ENCODE data around the gene FAM78A. TPM values are rescaled to one million over a fixed set of nuclear protein-coding genes. Genes with fewer than 3 reads are reported as not detected.
A peak's percentile ranks its signal among the peaks of the same experiment; 100 is the strongest.
"Not testable (repeated sequence)": the region's sequence is repeated elsewhere in the genome, so short reads cannot be mapped to it uniquely, and the experiment has no call there.

FAM78A gene
- total and polyA plus RNA-seq, 3 experiments from 2014 or later: 27.6 to 44.4 (median 43.6) TPM

DNA sequence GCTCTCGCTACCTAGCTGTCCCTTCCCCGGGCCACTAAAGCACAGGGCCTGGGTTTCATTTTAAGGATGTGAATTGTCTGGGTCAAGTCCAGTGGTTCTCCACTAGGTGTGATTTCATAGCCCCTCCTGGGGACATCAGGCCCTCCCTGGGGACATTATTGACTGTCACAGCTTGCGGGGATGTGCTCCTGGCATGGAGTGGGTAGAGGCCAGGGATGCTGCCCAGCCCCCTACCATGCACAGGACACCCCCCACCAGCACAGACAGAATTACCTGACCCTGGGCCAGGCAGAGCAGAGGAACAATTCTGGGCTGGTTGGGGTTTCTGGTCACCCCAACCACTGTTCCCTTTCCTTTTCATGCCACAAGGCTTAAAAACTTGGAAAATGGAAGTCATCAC, 4.1 kb downstream of the FAM78A start:
- peaks cover 5 to 53% (median 14%) of the 10 kb centered on the region in 3 donors for H3K36me3 Mint-ChIP-seq
- CTCF ChIA-PET: interaction anchor here (0.6 to 16.5 kb wide), 4 partner anchors 17 to 95 kb away, joined by 3 to 248 read pairs (median 9); no protein-coding TSS in a partner anchor

DNA sequence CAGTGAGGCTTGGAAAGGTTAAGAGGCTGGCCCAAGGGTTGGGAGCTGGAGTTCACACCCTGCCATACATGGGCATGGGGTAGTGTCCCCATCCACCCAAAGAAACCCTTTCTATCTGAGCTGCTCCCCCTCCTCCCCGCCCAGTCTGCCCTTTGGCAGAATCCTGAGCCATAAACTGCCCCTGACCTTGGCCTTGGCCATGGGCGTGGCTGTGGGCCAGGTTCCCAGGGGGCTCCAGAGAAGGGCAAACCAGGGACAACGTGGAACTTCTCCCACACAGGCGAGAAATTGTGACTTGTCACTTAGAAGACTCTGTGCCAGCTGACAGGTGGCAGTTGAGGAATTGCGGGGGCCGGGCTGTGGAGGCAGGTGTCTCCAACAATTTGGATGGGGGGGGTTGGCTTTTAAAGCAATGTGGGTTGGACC, 4.8 kb downstream of the FAM78A start:
- H3K4me3 ChIP-seq (ENCODE audit: low read length): peak overlapping the region; percentile 70

More for the DNA sequence above, 4.1 kb downstream of the FAM78A start:
- no peak for DNase-seq
- Mint-ChIP-seq H3K4me1 (peaks cover 39 to 54% (median 47%) of the 10 kb centered on the region in 3 donors), H3K4me3 (peak overlapping the region; percentile 90 to 100 (median 96)), H3K9me3 (no peaks in the 10 kb centered on the region), H3K27me3 (peaks cover 0 to 4% of the 10 kb centered on the region in 2 donors), H3K27ac (peak overlapping the region; percentile 93 to 99 (median 97))
- Histone ChIP-seq H3K27me3 (ENCODE audit: insufficient read depth, low read length, poor library complexity, severe bottlenecking) (no peaks in the 10 kb centered on the region), H3K9me3 (ENCODE audit: low read length) (no peaks in the 10 kb centered on the region), H3K4me3 (ENCODE audit: low read length) (peak overlapping the region; percentile 70), H3K27ac (ENCODE audit: low read depth, low read length) (peak overlapping the region; percentile 94), H3K36me3 (ENCODE audit: insufficient read depth, low read length) (peaks cover 4% of the 10 kb centered on the region), H3K4me1 (ENCODE audit: insufficient read depth, low read length) (peaks cover 38% of the 10 kb centered on the region)
- POLR2A ChIA-PET: interaction anchor here (1.0 to 13.6 kb wide), 3 partner anchors 16 to 36 kb away, joined by 3 to 300 read pairs (median 19); no protein-coding TSS in a partner anchor

DNA sequence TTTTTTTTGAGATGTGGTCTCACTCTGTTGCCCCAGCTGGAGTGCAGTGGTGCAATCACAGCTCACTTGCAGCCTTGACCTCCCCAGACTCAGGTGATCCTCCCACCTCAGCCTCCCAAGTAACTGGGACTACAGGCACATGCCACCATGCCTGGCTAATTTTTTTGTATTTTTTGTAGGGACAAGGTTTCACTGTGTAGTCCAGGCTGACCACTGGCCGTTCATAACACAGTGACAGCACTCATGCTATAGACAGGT, 5.4 kb downstream of the FAM78A start:
- not testable (repeated sequence) for H3K27me3 Mint-ChIP-seq; H3K9me3 Mint-ChIP-seq; DNase-seq; H3K9me3 ChIP-seq (ENCODE audit: low read length); H3K27me3 ChIP-seq (ENCODE audit: insufficient read depth, low read length, poor library complexity, severe bottlenecking); H3K36me3 ChIP-seq (ENCODE audit: insufficient read depth, low read length)
- Histone ChIP-seq H3K4me1 (ENCODE audit: insufficient read depth, low read length) (peaks cover 51% of the 10 kb centered on the region), H3K27ac (ENCODE audit: low read depth, low read length) (peak overlapping the region; percentile 94), H3K4me3 (ENCODE audit: low read length) (peak overlapping the region; percentile 70)
- CTCF ChIA-PET: interaction anchor here (1.1 to 16.5 kb wide), 5 partner anchors 16 to 94 kb away, joined by 3 to 248 read pairs (median 8); no protein-coding TSS in a partner anchor
- Mint-ChIP-seq H3K4me3 (peak overlapping the region; percentile 90 to 100 (median 96)), H3K27ac (peak overlapping the region; percentile 93 to 99 (median 97)), H3K36me3 (peaks cover 5 to 57% (median 14%) of the 10 kb centered on the region in 3 donors), H3K4me1 (peaks cover 52 to 67% (median 60%) of the 10 kb centered on the region in 3 donors)
- POLR2A ChIA-PET: interaction anchor here (0.8 to 13.6 kb wide), 4 partner anchors 15 to 39 kb away, joined by 3 to 300 read pairs (median 14); no protein-coding TSS in a partner anchor

More for the DNA sequence above, 4.8 kb downstream of the FAM78A start:
- Mint-ChIP-seq H3K27me3 (peaks cover 0 to 4% of the 10 kb centered on the region in 2 donors), H3K27ac (peak overlapping the region; percentile 93 to 99 (median 97)), H3K9me3 (no peaks in the 10 kb centered on the region), H3K36me3 (peaks cover 5 to 56% (median 14%) of the 10 kb centered on the region in 3 donors), H3K4me3 (peak overlapping the region; percentile 90 to 100 (median 96)), H3K4me1 (peaks cover 46 to 61% (median 54%) of the 10 kb centered on the region in 3 donors)
- H3K4me1 ChIP-seq (ENCODE audit: insufficient read depth, low read length): peaks cover 45% of the 10 kb centered on the region
- H3K9me3 ChIP-seq (ENCODE audit: low read length): no peaks in the 10 kb centered on the region
- DNase-seq: no peak
- H3K27me3 ChIP-seq (ENCODE audit: insufficient read depth, low read length, poor library complexity, severe bottlenecking): no peaks in the 10 kb centered on the region
- peaks cover 4% of the 10 kb centered on the region for H3K36me3 ChIP-seq (ENCODE audit: insufficient read depth, low read length)
- CTCF ChIA-PET: interaction anchor here (1.3 to 16.5 kb wide), 4 partner anchors 17 to 94 kb away, joined by 3 to 248 read pairs (median 9); no protein-coding TSS in a partner anchor
- POLR2A ChIA-PET: interaction anchor here (0.6 to 13.6 kb wide), 4 partner anchors 15 to 367 kb away, joined by 3 to 300 read pairs (median 14); no protein-coding TSS in a partner anchor
- H3K27ac ChIP-seq (ENCODE audit: low read depth, low read length): peak overlapping the region; percentile 94

DNA sequence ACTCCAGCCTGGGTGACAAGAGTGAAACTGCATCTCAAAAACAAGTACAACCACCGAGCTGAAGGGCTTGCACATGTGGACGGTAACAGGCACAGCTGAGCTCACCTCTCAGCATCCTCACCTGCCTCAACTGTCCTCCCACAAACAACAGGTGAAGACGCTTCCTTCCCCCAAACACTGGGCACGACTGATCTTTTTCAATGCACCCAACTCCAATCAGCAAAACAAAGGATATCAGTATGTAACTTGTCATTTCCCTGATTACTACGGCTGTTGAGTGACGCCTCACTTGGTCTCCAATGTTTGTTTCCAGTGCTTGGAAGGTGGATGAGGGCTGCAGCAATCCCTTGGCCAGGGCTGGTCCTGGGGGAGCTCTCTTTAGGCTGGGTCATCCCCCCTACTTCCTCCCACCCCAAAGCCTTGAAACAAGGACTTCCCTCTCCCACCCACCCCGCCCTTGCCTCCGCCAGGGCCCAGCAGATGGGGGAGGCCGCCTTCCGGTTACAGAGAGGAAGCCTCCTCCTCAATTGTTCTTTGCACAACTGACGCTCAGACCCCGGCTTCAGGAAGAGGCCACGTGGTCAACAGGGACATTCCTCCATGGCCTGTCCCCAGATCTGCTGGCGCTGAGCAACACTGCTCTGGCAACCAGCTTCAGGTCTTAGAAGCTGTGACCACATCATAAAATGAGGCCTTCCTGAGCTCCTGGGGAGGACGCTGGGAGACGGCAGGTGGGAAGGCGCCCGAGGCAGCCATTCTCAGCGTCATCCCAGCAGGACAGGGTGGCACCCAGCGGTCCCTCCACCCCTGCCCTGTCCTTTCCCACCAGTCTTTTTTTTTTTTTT, 5.9 kb downstream of the FAM78A start:
- Histone ChIP-seq H3K36me3 (ENCODE audit: insufficient read depth, low read length) (peaks cover 2% of the 10 kb centered on the region), H3K4me3 (ENCODE audit: low read length) (peak overlapping the region; percentile 70), H3K27ac (ENCODE audit: low read depth, low read length) (peak overlapping the region; percentile 94), H3K27me3 (ENCODE audit: insufficient read depth, low read length, poor library complexity, severe bottlenecking) (no peaks in the 10 kb centered on the region), H3K9me3 (ENCODE audit: low read length) (no peaks in the 10 kb centered on the region), H3K4me1 (ENCODE audit: insufficient read depth, low read length) (peaks cover 56% of the 10 kb centered on the region)
- DNase-seq: peak in 4 of 5 donors; percentile 29 to 70 (median 57)
- Mint-ChIP-seq H3K27me3 (peaks cover 0 to 3% of the 10 kb centered on the region in 2 donors), H3K4me3 (peak overlapping the region; percentile 90 to 100 (median 96)), H3K9me3 (no peaks in the 10 kb centered on the region), H3K4me1 (peaks cover 55 to 73% (median 63%) of the 10 kb centered on the region in 3 donors), H3K36me3 (peaks cover 5 to 52% (median 14%) of the 10 kb centered on the region in 3 donors), H3K27ac (peak overlapping the region; percentile 93 to 99 (median 97))
- CTCF ChIA-PET: interaction anchor here (1.1 to 16.5 kb wide), 7 partner anchors 15 to 398 kb away, joined by 3 to 248 read pairs (median 4); no protein-coding TSS in a partner anchor
- POLR2A ChIA-PET: interaction anchor here (0.7 to 13.6 kb wide), 8 partner anchors 8 to 407 kb away, joined by 3 to 300 read pairs (median 8); no protein-coding TSS in a partner anchor

DNA sequence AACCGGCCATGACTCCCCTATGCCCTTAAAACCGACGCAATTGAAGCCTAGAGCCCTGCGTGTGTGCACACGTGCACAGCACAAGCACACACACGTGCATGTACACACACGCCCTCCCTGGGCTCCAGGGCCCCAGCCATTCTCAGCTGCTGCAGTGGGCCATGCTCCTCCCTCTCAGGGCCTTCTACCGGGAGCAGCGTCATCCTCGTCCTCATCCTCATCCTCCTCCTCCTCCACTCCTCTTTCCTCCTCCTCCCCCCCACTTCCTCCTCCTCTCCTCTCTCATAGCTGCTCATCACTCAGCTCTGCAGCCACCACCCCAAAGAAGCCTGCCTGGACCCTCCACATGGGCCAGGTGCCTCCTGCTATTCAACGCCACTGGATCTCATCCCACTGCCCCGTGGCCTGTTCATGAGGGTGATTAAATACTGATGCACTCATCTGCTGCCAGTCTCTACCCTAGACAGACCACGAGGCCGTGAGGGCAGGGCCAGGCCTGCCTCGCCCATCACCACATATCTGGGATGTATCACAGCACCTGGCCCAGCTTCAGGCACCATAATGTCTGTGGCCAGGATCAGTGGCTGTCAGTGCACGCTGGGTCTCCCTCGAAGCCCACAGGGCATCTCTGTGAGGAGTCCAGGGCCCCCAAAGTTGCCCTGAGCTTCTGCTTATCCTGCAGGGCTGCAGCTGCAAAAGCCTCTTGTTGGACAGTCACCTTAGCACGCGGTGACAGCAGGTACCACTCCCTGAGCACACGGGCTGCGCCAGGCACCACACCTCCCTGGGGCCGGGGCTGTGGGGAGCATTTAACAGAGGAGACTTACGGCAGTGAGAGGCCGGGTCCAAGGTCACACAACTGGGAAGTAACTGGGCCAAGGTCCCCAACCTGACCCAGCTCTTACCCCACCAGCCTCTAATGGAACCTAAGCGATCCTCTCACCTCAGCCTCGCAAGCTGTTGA, 9.8 kb downstream of the FAM78A start:
- ChIA-PET CTCF (interaction anchor here (2.4 to 16.5 kb wide), 2 partner anchors 12 to 69 kb away, joined by 10 to 248 read pairs; no protein-coding TSS in a partner anchor), POLR2A (interaction anchor here (0.7 to 13.6 kb wide), 3 partner anchors 8 to 12 kb away, joined by 3 to 300 read pairs (median 7); no protein-coding TSS in a partner anchor)
- H3K4me3 Mint-ChIP-seq: peak overlapping the region; percentile 77 to 100 (median 83)
- H3K27me3 Mint-ChIP-seq: peaks cover 0 to 3% of the 10 kb centered on the region in 2 donors
- no peaks in the 10 kb centered on the region for H3K9me3 Mint-ChIP-seq
- Histone ChIP-seq H3K36me3 (ENCODE audit: insufficient read depth, low read length) (peaks cover 17% of the 10 kb centered on the region), H3K27me3 (ENCODE audit: insufficient read depth, low read length, poor library complexity, severe bottlenecking) (no peaks in the 10 kb centered on the region), H3K4me1 (ENCODE audit: insufficient read depth, low read length) (peaks cover 80% of the 10 kb centered on the region), H3K4me3 (ENCODE audit: low read length) (peak overlapping the region; percentile 53), H3K27ac (ENCODE audit: low read depth, low read length) (peak overlapping the region; percentile 26), H3K9me3 (ENCODE audit: low read length) (no peaks in the 10 kb centered on the region)
- H3K27ac Mint-ChIP-seq: peak overlapping the region; percentile 93 to 99 (median 97)
- peaks cover 66 to 91% (median 85%) of the 10 kb centered on the region in 3 donors for H3K4me1 Mint-ChIP-seq
- H3K36me3 Mint-ChIP-seq: peaks cover 0 to 52% (median 7%) of the 10 kb centered on the region in 3 donors
- peak in 2 of 5 donors; percentile 61 to 64 for DNase-seq

DNA sequence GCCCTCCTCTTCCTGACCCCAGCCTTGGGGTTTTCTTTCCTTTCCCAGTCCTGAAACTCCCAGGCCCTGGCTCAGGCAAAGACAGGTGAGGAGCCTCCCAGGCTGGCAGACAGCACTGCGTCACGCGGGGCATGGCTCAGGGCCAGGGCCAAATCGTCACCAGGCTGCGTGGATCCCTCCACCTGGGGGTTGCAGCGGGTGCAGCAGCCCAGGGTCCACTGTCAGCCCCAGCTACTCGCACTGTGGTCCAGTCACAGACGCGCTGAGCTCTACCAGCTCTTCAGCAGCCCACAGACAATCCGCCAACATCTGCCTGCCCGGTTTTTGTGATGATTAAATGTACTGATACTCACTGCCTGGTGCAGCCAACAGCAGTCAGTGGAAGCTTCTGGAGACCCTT, 12.1 kb downstream of the FAM78A start:
- Mint-ChIP-seq H3K4me3 (peak overlapping the region; percentile 48 to 92 (median 65)), H3K27me3 (peaks cover 0 to under 1% of the 10 kb centered on the region in 2 donors), H3K9me3 (no peaks in the 10 kb centered on the region), H3K36me3 (peaks cover 0 to 69% (median 6%) of the 10 kb centered on the region in 3 donors), H3K27ac (peak overlapping the region; percentile 89 to 99 (median 96)), H3K4me1 (peaks cover 50 to 79% (median 67%) of the 10 kb centered on the region in 3 donors)
- Histone ChIP-seq H3K27me3 (ENCODE audit: insufficient read depth, low read length, poor library complexity, severe bottlenecking) (no peaks in the 10 kb centered on the region), H3K9me3 (ENCODE audit: low read length) (no peaks in the 10 kb centered on the region), H3K4me3 (ENCODE audit: low read length) (peak overlapping the region; percentile 10), H3K27ac (ENCODE audit: low read depth, low read length) (peak overlapping the region; percentile 4), H3K4me1 (ENCODE audit: insufficient read depth, low read length) (peaks cover 74% of the 10 kb centered on the region), H3K36me3 (ENCODE audit: insufficient read depth, low read length) (peaks cover 40% of the 10 kb centered on the region)
- DNase-seq: peak in 3 of 5 donors; percentile 33 to 68 (median 51)
- ChIA-PET CTCF (interaction anchor here (1.1 to 16.5 kb wide), 2 partner anchors 9 to 11 kb away, joined by 3 to 248 read pairs; no protein-coding TSS in a partner anchor), POLR2A (interaction anchor here (1.7 to 13.6 kb wide), 2 partner anchors 8 to 12 kb away, joined by 6 to 300 read pairs; partner anchors contain the start of gene FAM78A)

Data from CD8-positive, alpha-beta memory T cell (primary cell).